Right kidney (tissue), 9 donors: ENCODE results near the gene FOXE3.
A peak's percentile ranks its signal among the peaks of the same experiment; 100 is the strongest.

ENCODE experiments used
- DNase-seq: peaks from one replicate; pipeline ENCODE4 v3.0.0-alpha.2; 2016
- long read RNA-seq, 8 donors: transcript quantifications; one replicate each; lab custom pipeline, GENCODE V29; 2026

The FOXE3 gene
- long read RNA-seq, donor 1: 0 reads
- long read RNA-seq, donor 2: 0 reads
- long read RNA-seq, donor 3: 0 reads
- long read RNA-seq, donor 4: 0 reads
- long read RNA-seq, donor 5: 0 reads
- long read RNA-seq, donor 6: 0 reads
- long read RNA-seq, donor 7: 0 reads
- long read RNA-seq, donor 8: 0 reads

DNA sequence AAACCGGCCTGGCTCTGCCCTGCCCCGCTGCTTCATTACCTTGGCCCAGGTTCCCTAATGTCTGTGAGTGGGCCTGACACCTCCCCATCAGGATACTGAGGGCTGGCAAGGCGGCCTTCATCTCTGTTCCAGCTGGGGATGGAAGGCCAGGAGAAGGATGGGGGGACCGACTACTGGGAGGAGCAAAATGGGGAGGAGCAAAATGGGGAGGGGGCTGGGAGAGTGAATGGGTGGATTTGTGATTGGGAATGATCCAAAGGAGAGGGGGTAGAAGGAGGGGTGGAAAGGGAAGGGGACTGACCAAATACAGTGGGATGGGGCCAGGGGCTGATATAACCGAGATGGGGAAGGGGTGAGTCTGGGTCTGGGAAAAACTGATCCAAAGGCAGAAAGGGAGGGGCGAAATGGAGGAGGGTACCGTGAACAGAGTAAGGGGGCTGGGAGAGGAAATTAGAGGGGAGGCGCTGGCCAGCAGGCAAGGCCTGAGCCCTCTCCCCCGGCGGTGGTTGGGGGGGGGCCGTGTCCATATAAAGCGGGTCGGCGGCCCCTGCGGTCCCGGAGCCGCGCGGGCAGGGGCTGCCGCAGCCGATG, at the start of gene FOXE3:
Gene FOXE3 (plus strand): TSS at position 558 of the 591 bp plus-strand sequence. CDS start 31 bp downstream, at position 589.
- no peak for DNase-seq

DNA sequence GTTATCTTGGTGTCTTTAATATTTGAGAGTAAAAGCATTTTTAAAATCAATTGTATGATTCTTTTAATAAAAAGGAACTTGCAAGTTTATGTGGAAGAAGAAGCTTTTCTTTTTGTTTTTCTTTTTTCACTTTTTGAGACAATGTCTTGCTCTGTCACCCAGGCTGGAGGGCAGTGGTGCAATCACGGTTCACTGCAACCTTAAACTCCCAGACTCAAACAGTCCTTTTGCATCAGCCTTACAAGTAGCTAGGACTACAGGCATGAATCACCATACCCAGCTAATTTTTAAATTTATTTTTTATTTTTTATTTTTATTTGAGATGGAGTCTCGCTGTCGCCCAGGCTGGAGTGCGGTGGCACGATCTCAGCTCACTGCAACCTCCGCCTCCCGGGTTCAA, 48.4 kb upstream of the FOXE3 start:
- DNase-seq: no peak

DNA sequence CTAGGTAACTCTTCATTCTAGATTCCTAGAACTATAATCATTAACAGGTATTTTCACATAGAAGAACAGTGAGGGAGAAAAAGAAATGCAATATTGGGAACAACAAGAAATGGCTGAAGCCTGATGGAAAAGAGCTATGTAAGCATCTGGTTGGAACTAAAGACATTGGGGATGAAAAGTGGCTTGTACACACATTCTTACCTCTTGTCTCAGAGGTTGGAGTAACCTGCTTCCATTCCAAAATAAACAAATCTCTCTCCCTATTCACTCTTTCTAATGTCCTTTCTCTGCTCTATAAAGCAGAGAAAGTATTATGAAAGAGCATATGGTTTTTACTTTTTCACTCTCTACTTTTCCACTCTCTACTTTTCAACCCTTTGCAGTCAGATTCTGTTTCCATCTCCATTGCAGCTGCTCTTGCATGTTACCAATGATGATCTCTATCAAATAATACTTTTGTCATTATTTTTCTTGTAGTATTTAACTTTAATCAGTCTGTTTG, 45.0 kb upstream of the FOXE3 start:
- no peak for DNase-seq

DNA sequence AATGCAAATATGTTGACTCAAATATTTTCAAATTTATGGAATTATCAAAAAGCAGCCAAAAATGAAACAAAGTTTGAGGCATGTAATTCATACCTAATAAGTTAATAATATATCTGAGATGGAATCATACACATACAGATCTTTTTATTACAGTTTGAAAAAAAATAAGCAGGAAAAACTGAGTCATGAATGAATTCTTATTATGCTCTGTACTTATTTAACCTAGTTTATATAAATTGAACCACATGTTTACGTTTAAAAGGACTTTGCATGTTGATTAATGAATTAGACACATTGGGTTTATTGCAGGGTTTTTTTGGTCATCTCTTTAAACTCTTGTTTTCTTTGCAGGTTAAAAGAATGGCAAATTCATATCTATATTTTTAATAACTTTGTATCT, 41.6 kb upstream of the FOXE3 start:
- DNase-seq: no peak

DNA sequence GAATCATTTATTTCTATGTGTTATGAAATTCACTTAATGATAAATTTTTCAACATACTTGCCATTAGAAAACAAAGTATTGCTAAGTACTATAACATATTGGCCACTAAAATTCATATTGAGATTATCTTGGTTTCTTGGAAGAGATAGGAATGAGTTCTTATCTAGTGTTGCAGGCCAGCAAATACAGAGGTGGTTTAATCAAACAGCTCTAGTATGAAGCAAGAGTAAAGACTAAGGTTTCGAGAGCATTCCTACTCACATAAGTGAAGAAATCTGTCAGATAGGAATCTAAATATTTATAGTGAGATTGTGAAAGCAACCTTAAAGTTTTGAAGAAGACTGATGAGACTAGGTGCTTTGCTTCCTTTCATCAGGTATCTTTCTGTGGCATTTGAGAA, 37.9 kb upstream of the FOXE3 start:
- DNase-seq: no peak

DNA sequence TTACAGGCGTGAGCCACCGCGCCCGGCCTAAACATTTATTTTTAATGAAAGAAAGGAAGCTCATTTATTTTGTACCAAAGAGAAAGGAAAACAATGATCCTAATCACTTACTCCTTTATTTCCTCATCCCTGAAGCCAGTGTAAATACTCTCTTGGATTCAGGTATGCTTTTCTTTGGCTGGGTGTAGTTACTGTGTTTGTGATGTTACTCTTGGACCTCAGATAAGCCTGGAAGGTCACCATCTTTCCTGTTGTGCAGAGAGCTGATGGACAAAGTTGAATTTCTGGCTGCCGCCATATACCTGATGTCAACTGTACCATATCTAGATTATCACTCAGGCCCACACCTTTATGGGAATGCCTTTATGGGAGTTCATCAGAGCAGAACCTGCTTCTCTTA, 35.4 kb upstream of the FOXE3 start:
- no peak for DNase-seq

DNA sequence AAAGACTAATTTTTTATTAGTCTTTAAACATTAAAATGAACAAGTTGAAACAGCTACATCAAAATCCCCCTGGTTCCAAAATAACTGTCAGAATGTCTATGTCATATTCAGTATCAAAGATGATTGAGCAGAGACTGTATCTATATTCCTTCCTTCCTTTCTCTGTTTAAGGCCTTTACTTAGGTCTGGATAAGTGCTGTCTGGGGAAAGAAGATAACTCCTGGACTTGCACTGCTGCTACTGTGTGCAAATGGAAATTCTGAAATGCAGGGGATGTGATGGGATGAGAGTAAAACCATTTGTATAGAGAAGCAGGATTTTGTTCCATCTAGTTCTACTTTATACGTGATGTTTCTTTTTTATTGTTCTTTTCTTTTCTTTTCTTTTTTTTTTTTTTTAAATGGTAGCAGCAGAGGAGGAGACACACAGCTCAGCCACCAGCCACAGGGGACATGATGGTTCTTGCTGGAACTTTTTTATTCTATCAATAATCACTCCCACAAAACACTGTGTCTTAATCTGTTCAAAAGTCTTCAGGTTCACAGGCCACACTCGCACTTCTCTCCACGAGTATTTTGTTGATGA, 33.6 kb upstream of the FOXE3 start:
- no peak for DNase-seq

DNA sequence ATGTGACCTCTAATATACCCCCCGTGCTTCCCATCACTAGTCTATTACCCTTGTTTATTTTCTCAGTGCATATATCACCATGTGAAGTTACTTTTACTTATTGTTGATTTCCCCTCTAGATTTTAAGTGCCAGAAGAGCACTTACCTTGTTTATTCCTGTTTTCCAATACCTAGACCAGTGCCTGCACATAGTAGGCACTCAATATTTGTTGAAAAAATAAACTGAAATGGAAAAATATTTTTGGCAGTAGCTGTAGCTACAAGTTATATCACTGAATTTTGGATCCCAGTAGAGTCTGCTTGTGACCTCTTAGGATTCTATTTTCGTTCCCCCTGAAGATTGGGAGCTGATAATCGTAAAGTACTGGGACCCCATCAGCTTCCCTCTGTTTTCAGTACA, 32.0 kb upstream of the FOXE3 start:
- DNase-seq: no peak

DNA sequence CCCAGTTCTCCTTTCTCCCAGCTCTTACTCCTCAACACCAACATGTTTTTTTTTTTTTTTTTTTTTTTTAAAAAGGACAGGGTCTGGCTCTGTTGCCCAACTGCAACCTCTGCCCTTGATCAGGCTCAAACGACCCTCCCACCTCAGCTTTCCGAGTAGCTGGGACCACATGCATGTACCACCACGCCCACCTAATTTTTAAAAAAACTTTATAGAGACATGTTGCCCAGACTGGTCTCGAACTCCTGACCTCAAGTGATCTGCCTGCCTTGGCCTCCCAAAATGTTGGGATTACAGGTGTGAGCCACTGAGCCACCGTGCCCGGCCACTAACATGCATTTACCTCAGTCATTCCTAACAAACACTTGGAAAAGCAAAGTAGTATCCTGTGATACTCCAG, 31.1 kb upstream of the FOXE3 start:
- no peak for DNase-seq

DNA sequence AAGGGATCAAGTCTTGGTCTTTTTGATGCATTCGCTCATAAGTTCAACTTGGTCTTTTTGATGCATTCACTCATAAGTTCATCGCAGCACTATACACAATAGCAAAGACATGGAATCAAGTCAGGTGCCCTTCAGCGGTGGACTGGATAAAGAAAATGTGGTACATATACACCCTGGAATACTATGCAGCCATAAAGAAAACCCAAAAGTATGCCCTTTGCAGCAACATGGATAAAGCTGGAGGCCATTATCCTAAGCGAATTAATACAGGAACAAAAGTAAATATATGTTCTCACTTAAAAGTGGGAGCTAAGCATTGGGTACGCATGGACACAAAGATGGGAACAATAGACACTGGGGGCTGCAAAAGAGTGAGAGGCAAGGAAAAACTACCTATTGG, 29.8 kb upstream of the FOXE3 start:
- no peak for DNase-seq

DNA sequence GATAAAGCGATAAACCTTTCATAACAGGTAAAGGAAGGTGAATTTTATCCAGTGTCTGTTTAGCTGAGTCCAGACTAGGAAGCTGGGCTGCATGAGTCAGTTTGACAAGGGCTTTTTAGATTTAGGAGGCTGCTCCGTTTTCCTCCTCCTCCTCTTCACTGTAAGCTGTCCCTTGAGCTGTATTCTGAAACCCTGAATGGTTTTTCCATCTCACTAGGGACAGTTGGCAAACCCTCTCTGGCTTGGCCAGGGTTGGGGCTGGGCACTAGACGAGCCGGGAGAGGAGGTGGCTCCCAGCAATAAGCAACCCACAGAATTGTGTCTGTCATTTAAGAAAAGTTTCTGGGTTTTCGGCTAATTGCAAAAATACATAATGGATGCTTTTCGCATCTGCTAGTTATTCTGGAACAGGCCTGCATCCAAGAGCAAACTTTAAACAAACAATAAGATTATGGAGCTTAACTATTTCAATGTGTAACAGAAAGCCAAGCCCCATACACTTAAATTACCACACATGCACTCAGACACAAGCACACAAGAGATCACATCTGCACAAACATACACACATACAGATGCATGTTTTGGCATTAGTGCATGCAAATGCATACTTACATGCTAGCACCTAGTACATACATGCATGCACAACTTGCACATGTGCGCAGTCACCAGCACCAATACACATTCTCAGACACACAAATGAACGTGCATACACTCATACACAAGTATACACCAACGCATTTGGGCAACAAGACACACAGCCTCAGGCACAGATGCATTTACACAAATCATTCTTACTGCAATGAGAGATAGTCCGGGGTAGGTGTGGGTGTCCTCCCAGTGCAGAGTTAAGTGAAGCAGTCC, 27.8 kb upstream of the FOXE3 start:
- no peak for DNase-seq

DNA sequence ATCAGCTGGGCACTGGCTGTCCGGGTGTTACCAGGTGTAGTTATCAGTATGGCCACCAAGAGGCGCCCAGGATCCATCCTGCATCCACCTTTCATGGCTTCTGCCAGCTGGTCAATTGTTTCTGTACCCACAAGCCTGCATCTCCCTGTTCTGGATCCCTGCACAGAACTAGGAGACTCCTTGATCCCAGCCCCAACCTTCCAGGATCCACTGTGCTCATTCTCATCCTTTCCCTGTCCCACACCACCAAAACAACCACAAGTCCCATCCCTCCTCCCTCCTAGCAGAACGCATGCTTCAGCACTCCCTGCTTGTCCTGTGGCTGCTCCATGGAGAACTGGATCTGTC, 27.2 kb upstream of the FOXE3 start:
- peak; percentile 55 for DNase-seq

DNA sequence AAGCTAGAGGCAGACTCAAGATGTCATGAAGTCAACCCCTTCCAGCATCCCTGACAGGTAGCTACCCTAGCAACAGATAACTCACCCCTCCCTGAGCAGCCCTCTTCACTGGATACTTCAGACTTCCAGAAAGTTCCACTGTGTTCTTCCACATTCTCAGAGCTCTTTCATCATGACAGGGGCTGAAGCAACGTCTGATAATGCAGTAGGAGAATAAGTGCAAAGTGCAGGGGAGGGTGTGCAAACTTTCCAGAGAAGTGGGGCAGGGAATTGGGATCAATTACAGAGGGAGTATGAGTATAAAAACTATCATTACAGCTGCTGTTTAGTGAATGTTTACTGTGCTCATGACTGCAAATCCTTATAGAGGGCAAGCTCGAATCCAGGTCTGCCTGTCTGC, 26.4 kb upstream of the FOXE3 start:
- no peak for DNase-seq

DNA sequence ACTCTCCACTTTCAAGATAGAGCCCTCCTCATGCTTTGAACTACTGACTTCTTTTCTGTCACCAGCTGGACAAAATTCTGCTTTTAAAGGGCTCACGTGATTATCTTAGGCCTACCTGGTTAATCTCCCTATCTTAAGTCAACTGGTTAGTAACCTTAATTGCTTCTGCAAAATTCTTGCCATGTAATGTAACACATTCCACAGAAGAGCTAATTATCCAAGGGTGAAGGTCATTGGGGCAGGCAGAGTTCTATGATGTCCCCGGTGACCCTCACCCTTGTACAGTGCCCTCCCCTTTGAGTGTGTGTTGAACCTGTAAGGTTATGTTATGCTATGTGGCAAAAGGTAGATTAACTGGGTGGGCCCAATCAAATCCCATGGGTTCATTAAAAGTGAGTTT, 25.2 kb upstream of the FOXE3 start:
- DNase-seq: no peak

DNA sequence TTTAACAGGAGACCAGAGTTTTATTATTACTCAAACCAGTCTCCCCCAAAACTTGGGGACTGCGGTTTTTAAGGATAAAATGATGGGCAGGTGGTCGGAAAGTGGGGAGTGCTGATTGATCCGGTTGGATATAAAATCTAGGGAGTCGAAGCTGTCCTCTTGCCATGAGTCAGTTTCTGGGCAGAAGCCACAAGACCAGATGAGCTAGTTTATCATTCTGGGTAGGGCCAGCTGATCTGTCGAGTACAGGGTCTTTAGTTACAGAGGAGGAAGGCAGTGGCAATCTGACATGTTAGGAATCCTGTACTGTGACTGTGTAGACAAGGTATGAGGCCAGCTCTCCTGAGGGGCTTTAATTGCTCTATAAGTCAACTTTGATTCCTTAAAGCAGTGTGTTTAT, 22.9 kb upstream of the FOXE3 start:
- no peak for DNase-seq

DNA sequence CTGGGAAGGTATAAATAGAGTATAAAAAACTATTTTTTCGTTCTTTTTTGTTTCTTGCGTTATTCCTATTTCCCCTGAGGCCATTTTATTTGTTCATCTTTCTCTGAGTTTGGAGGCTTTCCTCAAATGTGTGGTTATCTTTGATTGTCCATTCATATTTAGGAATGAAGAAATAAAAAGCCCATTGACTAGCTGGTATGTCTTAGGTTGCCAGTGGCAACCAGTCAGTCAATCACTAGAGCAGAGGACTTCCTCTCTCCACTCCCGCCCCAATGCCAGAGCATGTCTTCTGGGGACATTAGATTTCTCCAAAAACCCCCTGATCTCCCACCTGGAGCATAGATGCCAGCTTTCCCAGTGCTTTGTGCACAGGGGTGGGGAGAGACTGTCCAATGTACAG, 20.7 kb upstream of the FOXE3 start:
- no peak for DNase-seq

DNA sequence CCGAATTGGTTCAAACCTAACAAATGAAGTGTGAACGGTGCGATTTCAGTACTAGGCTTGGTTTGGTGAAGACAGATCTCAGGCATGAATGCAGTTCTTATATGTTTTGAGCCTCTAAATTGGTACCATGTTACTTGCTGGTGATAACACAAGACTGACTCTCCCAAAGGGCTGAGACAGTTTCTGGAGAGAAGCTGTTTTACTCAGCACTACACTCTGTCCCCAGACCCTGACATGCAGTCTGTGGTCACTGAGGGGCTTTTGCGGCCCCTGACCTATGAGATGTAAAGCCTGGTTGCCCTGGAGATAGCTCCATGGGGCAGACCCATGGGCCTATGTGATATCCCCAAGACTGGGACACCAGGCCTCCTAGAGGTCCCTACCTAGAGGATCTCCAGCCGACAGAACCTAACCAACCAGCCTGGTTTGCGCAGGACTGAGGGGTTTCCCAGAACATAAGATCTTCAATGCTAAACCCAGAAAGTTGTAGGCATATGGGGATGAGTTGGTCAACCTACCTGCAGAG, 19.4 kb upstream of the FOXE3 start:
- no peak for DNase-seq

DNA sequence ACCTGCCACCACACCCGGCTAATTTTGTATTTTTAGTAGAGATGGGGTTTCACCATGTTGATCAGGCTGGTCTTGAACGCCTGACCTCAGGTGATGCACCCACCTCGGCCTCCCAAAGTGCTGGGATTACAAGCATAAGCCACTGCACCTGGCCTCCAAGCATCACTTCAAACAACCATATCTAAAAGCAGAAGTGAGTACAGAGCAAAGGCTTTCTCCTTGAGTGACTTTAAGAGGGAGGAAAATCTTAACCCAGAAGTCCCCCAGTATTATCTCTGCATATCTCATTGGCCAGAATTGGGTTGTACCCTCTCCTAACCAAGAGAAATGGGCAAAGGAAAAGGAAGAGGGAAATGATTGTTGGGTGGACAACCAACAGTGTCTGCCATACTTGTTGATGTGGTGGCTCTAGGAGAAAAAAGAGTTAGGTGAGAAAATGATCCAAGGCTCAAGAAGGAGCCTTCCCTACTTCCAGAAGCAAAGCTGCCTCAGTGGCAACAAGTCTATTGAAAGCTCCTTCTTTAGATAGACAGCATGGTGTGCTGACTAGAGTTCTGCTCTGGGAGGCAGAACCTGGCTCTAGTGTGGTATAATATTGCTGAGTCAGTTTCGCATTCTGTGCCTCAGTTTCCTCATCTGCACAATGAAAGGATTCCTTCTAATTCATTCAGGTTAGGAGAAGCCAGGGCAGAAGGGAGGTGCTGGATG, 16.8 kb upstream of the FOXE3 start:
- DNase-seq: no peak

DNA sequence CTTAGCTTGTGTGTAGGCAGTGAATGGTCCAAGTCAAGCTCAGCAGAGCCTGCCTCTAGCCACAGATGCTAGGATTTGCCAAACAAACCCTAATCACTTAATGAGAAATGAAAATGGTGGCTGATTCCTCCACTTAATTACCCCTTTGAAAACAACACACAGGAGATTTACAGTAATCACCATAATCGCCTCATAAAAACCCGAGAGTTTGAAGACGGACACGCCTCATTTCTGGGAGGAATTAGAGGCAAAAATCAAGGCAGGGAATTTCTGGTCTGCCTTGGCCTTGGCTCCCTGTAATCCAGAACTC, 16.3 kb upstream of the FOXE3 start:
- DNase-seq: no peak

DNA sequence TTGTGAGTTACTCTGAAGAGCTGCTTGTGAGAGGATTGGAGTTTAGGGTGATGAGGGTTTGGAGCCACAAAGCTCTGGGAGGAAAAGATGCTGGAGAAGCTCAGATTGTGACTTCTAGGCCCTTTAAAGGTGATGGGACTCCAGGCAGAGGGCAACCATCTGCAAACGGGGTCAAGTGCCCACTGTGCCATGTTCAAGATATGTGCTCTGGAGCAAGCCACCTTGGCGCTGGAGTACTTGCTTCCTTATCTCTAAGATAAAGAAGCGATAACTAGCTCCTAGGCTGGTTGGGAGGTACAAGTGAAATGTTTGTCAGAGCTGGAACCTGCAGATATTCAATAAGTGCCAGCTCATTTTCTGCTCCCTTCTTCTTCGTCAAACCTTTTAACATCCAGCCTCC, 14.3 kb upstream of the FOXE3 start:
- DNase-seq: no peak

DNA sequence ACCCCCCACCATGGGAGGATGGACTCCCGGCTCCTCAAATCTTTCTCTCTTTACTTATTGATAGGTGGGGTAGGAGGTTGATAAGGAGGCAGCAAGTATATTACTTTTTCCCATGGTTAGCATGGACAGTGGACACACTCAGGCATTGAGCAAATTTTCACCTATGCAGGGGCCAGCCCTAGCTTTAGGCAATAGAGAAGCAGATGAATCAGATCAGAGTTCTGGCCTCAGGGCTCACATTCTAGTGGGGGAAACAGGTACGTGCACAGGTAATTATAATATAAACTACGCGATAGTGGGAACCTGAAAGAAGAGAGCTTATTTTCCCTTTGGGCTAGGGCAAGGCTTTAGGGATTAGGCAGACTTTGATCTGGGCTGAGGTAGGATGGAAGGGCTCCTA, 13.5 kb upstream of the FOXE3 start:
- DNase-seq: no peak

DNA sequence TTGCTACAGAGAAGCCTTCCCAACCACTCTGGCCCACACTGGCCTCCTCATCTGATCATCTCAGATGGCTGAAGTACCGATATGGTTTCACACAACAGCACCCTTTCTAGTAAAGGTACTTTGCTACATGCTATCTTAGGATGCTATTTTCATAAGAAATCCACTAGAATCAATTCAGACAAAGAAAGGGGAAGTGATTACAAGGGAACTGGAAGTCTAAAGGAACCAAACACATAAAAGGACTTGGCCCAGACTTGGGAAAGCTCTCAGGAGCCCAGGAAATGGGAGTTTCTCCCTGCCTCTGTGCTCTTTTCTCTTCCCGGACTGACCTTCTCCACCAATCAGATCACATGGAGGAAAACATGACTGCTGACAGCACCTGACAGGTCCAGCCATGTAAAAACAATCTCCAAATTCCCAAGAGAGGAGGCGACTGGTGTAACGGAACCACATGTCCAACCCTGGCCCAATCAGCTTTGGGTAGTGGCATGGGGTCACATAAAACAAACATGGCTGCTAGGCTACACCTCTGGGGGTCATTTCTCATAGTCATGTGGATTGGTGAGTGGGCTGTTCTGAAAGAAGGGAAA, 12.7 kb upstream of the FOXE3 start:
- no peak for DNase-seq
